K562 (cell line): Measurements from ENCODE around the gene TIMM17A. TPM values are rescaled to one million over a fixed set of nuclear protein-coding genes. Genes with fewer than 3 reads are reported as not detected.

Source experiments
- ASH1L ChIP-seq: fragments of 450-650 bp; IDR thresholded peaks from 2 replicates; pipeline ENCODE4 v1.6.1; 2018; ENCODE audit warnings: borderline replicate concordance, mild to moderate bottlenecking, low read depth; ENCODE audit not compliant: partially characterized antibody
- BMI1 ChIP-seq: fragments of 150-350 bp; IDR thresholded peaks from 2 replicates; pipeline ENCODE4 v1.6.1; 2014; ENCODE audit warnings: low read length
- BRF2 ChIP-seq: IDR thresholded peaks from 3 replicates; pipeline ENCODE4 v1.6.1; 2011; ENCODE audit warnings: borderline replicate concordance, mild to moderate bottlenecking; ENCODE audit not compliant: insufficient read length, insufficient read depth
- C11orf30 ChIP-seq: fragments of 450-650 bp; IDR thresholded peaks from 2 replicates; pipeline ENCODE4 v1.6.1; 2016; ENCODE audit warnings: low read depth, mild to moderate bottlenecking
- CREBBP ChIP-seq: IDR thresholded peaks from one replicate; pipeline ENCODE4 v1.6.1; 2012; ENCODE audit warnings: low read depth, mild to moderate bottlenecking, control low read depth, inconsistent platforms, low read length
- HSF4 ChIP-seq: fragments of 250-450 bp; sonication (Bioruptor Pico); IDR thresholded peaks from 2 replicates; pipeline ENCODE4 v2.1.2; 2022; ENCODE audit warnings: mild to moderate bottlenecking, moderate library complexity, borderline replicate concordance
- KAT8 ChIP-seq: fragments of 450-650 bp; IDR thresholded peaks from 2 replicates; pipeline ENCODE4 v1.6.1; 2016; ENCODE audit warnings: low read depth, mild to moderate bottlenecking
- KLF13 ChIP-seq: fragments of 450-650 bp; IDR thresholded peaks from 2 replicates; pipeline ENCODE4 v1.6.1; 2016; ENCODE audit warnings: missing genetic modification characterization, low read depth, mild to moderate bottlenecking, missing compliant biosample characterization, moderate library complexity, borderline replicate concordance
- MCM5 ChIP-seq: fragments of 450-650 bp; IDR thresholded peaks from 2 replicates; pipeline ENCODE4 v1.6.1; 2016; ENCODE audit warnings: low read depth
- MLX ChIP-seq, 2 experiments: fragments of 450-650 bp in 1 of 2; sonication (generic) in 1 of 2; formaldehyde crosslinking; conservative IDR thresholded peaks; 2 replicates each; pipeline versions ENCODE4 v1.4.0 to v1.8.1; 2020 to 2022; ENCODE audit warnings: mild to moderate bottlenecking in 1 of 2, missing genetic modification reagents in 1 of 2
- PKNOX1 ChIP-seq: fragments of 450-650 bp; IDR thresholded peaks from 2 replicates; pipeline ENCODE4 v1.6.1; 2016
- PURB ChIP-seq: sonication (generic); formaldehyde crosslinking; IDR thresholded peaks from 2 replicates; pipeline ENCODE4 v1.9.0; 2021; ENCODE audit warnings: low read depth, mild to moderate bottlenecking, missing genetic modification reagents
- SMARCA5 ChIP-seq: fragments of 450-650 bp; IDR thresholded peaks from 2 replicates; pipeline ENCODE4 v1.6.1; 2016
- SUPT5H ChIP-seq: fragments of 450-650 bp; IDR thresholded peaks from 2 replicates; pipeline ENCODE4 v1.6.1; 2016
- TAF1 ChIP-seq: IDR thresholded peaks from 2 replicates; pipeline ENCODE4 v1.6.1; 2011; ENCODE audit warnings: mild to moderate bottlenecking, low read length, moderate library complexity; ENCODE audit not compliant: insufficient read depth, control insufficient read depth, severe bottlenecking; ENCODE audit errors: extremely low read depth
- TBP ChIP-seq: optimal IDR thresholded peaks from 2 replicates; pipeline ENCODE3; 2011; ENCODE audit warnings: low read depth, low read length, improper control_type of control experiment
- XRCC4 ChIP-seq: IDR thresholded peaks from one replicate; pipeline ENCODE4 v1.6.1; 2011; ENCODE audit not compliant: insufficient read depth, insufficient read length; ENCODE audit errors: extremely low read depth
- ZNF444 ChIP-seq: fragments of 250-450 bp; sonication (Bioruptor Pico); IDR thresholded peaks from 2 replicates; pipeline ENCODE4 v1.4.0; 2020; ENCODE audit warnings: mild to moderate bottlenecking, moderate library complexity
- ZNF592 ChIP-seq: fragments of 450-650 bp; IDR thresholded peaks from 2 replicates; pipeline ENCODE4 v1.6.1; 2017; ENCODE audit warnings: antibody characterized with exemption, mild to moderate bottlenecking
- ZNF644 ChIP-seq: fragments of 200-800 bp; sonication (Bioruptor generic); IDR thresholded peaks from 2 replicates; pipeline ENCODE4 v1.6.1; 2016; ENCODE audit warnings: low read depth, missing genetic modification characterization, missing compliant biosample characterization
- ZNF77 ChIP-seq: fragments of 250-450 bp; sonication (Bioruptor Pico); IDR thresholded peaks from 2 replicates; pipeline ENCODE4 v1.5.0; 2020
- polyA plus RNA-seq, 8 experiments: library from polyadenylated mRNA; depleted of rRNA in 4 of 8; stranded (reverse) in 5 of 8; unstranded in 3 of 8; fragments of >200 nt; fragmentation: Nextera tagmentation in 2 of 8; fragmentation: Illumina TruSeq in 1 of 8; extraction: Ambion mirVana in 2 of 8; extraction: Trizol in 1 of 8; gene quantifications; 2 replicates each; pipeline versions ENCODE4 v1.2.1 to v1.2.3, GENCODE V29; 2011 to 2014; ENCODE audit warnings: inconsistent platforms in 1 of 8, missing spikeins in 1 of 8
- total RNA-seq, 7 experiments: library from RNA; depleted of rRNA in 6 of 7; stranded (reverse); fragments of >200 nt in 6 of 7; fragmentation: Illumina TruSeq in 2 of 7; extraction: Trizol in 2 of 7; gene quantifications; 2 replicates each; pipeline versions ENCODE4 v1.2.1 to v1.2.3, GENCODE V29; 2011 to 2021; ENCODE audit warnings: low replicate concordance in 1 of 7

TIMM17A gene
- total and polyA plus RNA-seq, 9 of the 15 experiments (the other 6 are each of a cell fraction or from before 2014, with no cell fraction given) = 116 to 744 (median 180) TPM

- TF ChIP-seq ZNF592 = no peak
- TF ChIP-seq BMI1 = no peak
- TF ChIP-seq PKNOX1 = peak; percentile 6; the same call in 1 of the 2 replicates
- no peak for TF ChIP-seq CREBBP
- peak; percentile 99 for TF ChIP-seq SUPT5H
- no peak for TF ChIP-seq ZNF444 (CRISPR knock-in tag)
- no peak for TF ChIP-seq XRCC4
- TF ChIP-seq MLX (CRISPR knock-in tag; conservative IDR thresholded peaks at IDR 0.05) = 0 out of 4 replicates have a peak, but pooled peaks of 1 of the 2 experiments have one; percentile 44
- peak; percentile 96 for TF ChIP-seq TAF1
- TF ChIP-seq PURB (CRISPR knock-in tag) = no peak
- no peak for TF ChIP-seq HSF4
- TF ChIP-seq ASH1L = peak; percentile 75
- TF ChIP-seq ZNF77 (CRISPR knock-in tag) = peak; percentile 65; the same call in 1 of the 2 replicates
- peak; percentile 98 for TF ChIP-seq C11orf30
- TF ChIP-seq ZNF644 = no peak
- 0 out of 2 replicates have a peak, but pooled peaks have one; percentile 19 for TF ChIP-seq KAT8
- TF ChIP-seq TBP = peak; percentile 92
- no peak; the same call in none of the 2 replicates for TF ChIP-seq SMARCA5
- TF ChIP-seq MCM5 = no peak
- TF ChIP-seq KLF13 = peak; percentile 11; the same call in 1 of the 2 replicates
- TF ChIP-seq BRF2 = no peak
These were observed at the start of gene TIMM17A (continued) for GRCh38 chr1:201955009-201955728.
